Effector memory CD4-positive, alpha-beta T cell (primary cell): ENCODE data around the gene PKP1.

Experiments
- DNase-seq, 3 donors: peaks; one replicate each; pipeline ENCODE4 v3.0.0-alpha.2; 2020
- H3K27ac ChIP-seq: 2 replicates; pipeline ENCODE4 v1.7.0; 2013; ENCODE audit warnings: mild to moderate bottlenecking, low read length, moderate library complexity; ENCODE audit not compliant: insufficient read depth, poor library complexity, severe bottlenecking
- H3K27me3 ChIP-seq: replicated peaks from 2 replicates; pipeline ENCODE4 v1.7.0; 2013; ENCODE audit warnings: mild to moderate bottlenecking, low read length; ENCODE audit not compliant: insufficient read depth, control insufficient read depth, poor library complexity, severe bottlenecking
- H3K36me3 ChIP-seq: 2 replicates; pipeline ENCODE4 v1.7.0; 2013; ENCODE audit warnings: mild to moderate bottlenecking, low read length, moderate library complexity; ENCODE audit not compliant: control insufficient read depth, insufficient read depth
- H3K4me1 ChIP-seq: 2 replicates; pipeline ENCODE4 v1.7.0; 2013; ENCODE audit warnings: low read length, mild to moderate bottlenecking; ENCODE audit not compliant: control insufficient read depth, insufficient read depth, poor library complexity, severe bottlenecking
- H3K4me3 ChIP-seq: 2 replicates; pipeline ENCODE4 v1.7.0; 2013; ENCODE audit warnings: low read length, low read depth, mild to moderate bottlenecking; ENCODE audit not compliant: insufficient read depth, poor library complexity, severe bottlenecking
- H3K9me3 ChIP-seq: 2 replicates; pipeline ENCODE4 v1.7.0; 2013; ENCODE audit warnings: mild to moderate bottlenecking, low read length, moderate library complexity; ENCODE audit not compliant: control insufficient read depth

PKP1 gene

DNA sequence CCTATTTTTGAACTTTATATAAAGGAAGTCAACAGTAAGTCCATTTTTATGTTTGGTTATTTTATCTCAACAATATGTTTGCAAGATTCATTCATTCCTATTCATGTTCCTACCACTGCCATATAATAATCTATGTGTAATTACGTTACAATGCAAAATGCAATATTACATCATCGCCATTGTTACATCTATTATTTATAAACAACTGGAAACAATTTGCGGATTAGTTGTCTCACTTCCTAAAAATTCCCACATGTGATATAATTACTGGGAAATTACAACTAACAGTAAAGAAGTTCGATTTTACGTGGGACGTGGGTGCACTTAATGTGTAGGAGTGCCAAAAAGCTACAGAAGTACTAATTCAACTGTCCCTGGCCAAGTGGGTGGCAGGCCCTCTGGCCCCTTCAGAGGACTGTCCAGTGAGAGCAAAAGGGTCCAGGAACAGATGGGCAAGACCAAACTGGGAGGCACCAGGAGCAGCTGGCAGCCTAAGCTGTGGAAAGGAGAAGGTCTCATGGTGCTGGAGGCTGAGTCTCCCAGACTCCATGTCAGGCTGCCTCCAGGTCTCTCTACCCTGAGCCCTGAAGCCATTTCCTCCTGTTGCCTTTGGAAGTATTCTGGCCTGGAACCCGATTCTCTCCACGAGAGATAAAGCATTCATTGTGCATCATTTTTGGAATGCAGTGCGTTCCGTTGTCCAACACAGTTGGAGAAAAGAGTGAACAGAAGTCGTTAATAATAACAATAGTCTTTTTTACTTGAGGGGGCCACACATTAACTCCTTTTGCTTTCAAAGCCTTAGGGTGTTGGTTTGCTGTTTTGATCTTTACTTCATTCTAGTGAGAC is 51.2 kb downstream of the PKP1 start:
- no peak for DNase-seq
- no peaks in the 10 kb centered on the region for H3K27me3 ChIP-seq
- H3K27ac ChIP-seq, result no peak overlapping the region
- H3K9me3 ChIP-seq, result no peaks in the 10 kb centered on the region
- H3K4me3 ChIP-seq, result no peak overlapping the region
- no peaks in the 10 kb centered on the region for H3K36me3 ChIP-seq
- H3K4me1 ChIP-seq, result no peaks in the 10 kb centered on the region

DNA sequence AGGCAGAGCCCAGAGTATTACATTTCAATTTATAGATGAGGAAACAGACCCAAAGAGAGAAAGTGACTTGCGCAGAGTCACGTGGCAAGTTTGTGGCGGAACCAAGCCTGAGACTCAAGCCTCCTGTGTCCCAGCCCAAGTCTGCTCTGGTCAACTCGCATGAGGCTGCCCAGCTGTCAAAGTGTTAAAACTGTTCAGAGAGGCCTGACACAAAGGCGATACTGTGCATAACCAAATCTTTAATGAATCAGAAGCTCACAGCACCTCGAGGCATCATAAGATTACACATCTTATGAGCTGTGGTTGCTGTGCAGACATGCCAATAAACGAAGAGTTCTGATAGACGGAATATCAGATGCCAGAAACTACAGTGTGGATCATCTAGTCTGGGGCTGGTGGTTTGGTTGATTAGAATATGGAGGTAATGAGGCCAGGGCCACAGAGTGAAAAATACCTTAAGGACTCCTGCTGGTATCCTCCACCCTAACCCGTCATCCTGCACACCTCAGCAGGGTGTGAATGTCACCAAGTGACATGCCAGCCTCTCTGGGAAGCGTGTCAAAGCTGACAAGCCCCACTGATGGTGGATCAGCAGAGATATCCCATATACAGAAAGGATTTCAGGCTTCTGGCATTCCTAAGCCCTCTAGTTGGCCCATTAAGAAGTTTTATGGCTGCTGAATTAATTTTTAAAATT is 52.0 kb downstream of the PKP1 start:
- H3K4me3 ChIP-seq, result no peak overlapping the region
- no peak overlapping the region for H3K27ac ChIP-seq
- no peaks in the 10 kb centered on the region for H3K36me3 ChIP-seq
- no peaks in the 10 kb centered on the region for H3K9me3 ChIP-seq
- no peaks in the 10 kb centered on the region for H3K27me3 ChIP-seq
- no peaks in the 10 kb centered on the region for H3K4me1 ChIP-seq
- no peak for DNase-seq

DNA sequence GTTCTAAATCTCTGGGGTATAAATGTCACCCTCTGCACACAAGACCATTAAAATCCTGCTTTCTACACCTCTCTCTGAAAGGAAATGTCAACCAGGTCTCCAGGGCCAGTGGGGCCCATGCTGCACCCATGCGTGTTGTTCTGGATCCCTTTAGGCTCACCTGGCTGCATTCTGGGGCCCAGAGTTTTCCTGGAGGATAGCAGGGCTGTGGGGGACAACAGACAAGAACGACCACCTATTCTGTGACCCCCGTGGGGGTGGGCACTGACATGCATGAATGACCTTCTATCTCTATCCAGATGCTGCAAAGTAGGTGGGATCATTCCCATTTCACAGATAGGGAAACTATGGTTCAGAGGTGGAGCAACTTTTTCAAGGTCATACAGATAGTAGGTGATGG is 52.6 kb downstream of the PKP1 start:
- no peaks in the 10 kb centered on the region for H3K27me3 ChIP-seq
- H3K36me3 ChIP-seq, result no peaks in the 10 kb centered on the region
- H3K4me3 ChIP-seq, result no peak overlapping the region
- no peaks in the 10 kb centered on the region for H3K4me1 ChIP-seq
- no peak for DNase-seq
- H3K27ac ChIP-seq, result no peak overlapping the region
- no peaks in the 10 kb centered on the region for H3K9me3 ChIP-seq

DNA sequence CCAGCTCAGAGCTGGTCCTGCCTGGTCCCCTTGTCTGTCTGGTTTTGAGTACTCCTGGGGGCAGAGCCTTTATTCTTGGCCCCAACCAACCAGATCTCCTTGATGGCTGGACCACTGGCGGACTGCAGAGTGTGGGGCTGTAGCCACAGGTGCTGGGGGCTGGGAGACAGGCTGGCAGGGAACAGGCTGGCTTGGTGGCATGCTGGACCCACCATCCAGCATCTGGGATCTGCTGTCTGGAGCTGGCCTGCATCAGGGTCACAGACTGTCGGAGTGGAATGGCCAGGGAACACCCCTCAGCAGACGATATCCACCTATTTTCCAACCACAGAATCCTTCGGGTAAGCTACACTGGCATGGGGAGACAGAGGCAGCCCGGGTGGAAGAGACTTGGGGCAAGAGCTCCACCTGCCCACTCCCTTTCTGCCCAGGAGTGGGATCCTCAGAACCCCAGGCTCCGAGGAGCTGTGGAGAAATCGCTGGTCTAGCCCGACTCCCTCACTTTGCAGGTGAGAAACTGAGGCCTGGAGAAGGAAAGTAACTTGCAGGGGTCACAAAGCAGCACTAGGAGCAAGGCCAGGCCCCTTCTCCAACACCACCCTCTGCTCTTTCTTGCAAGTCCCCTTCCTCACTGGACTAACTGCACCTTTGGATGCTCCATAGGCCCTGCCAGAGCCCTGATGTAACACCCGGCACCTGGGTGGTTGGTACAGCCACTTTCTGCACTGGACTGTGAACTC is 53.6 kb downstream of the PKP1 start:
- Histone ChIP-seq H3K27me3 (no peaks in the 10 kb centered on the region), H3K27ac (no peak overlapping the region), H3K9me3 (no peaks in the 10 kb centered on the region), H3K4me3 (no peak overlapping the region), H3K4me1 (no peaks in the 10 kb centered on the region), H3K36me3 (no peaks in the 10 kb centered on the region)
- DNase-seq, result no peak

DNA sequence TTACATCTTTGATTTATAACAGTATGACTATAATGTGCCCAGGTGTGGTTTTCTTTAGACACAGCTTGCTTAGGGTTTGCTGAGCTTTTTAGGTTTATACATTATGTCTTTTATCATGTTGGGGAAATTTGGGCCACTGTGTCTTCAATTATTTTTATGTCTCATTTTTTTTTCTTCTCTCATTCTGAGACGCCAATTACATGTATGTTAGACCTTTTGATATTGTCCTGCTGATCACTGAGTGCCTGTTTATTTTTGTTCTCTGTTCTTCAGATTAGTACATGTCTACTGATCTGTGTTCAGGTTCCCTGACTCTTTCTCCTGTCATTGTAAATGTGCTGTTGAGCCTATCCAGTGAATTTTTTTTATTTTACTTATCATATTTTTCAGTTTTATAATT is 58.1 kb downstream of the PKP1 start:
- no peak for DNase-seq
- Histone ChIP-seq H3K27me3 (no peaks in the 10 kb centered on the region), H3K9me3 (no peaks in the 10 kb centered on the region), H3K27ac (no peak overlapping the region), H3K4me1 (no peaks in the 10 kb centered on the region), H3K4me3 (no peak overlapping the region), H3K36me3 (no peaks in the 10 kb centered on the region)

DNA sequence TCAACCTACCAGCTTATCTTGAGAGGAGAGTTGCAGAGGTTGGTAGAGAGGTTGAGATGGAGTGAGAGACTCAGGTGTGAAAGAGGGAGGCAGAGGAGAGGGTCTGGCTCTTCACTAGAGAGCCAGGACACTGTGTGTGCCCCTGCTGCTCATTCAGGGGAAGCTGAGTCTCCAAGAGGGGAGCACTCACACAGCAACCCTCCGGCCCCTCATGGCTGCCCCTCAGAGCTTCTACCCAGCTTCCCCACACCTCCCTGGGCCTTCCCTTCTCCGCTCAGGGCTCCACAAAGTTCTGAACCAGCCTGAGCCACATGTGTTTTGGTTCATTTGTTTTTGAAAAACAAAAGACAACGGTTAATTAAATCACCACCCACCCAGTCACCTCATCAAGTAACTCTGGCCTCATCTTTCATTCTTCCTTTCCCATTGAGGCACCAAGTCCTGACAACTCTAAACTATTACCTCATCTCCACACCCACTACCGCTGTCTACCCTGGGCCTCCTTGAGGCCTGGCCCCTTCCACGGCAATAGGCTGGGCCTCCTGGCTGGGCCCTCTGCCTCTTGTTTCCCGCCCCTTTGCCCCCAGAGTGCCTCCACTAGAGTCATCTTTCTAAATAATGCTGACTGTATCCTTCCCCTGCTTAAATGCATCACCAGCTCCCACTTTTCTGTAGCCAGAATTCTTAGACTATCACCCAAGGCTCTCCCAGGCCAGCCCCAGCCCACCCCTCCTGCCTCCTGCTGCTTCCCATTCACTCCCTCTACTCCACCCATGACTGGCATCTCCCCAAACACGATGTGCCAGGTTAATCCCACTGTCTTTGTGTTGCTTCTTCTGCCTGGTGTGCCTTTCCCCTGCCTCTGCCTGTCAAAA is 61.1 kb downstream of the PKP1 start:
- no peak for DNase-seq
- no peak overlapping the region for H3K27ac ChIP-seq
- no peaks in the 10 kb centered on the region for H3K27me3 ChIP-seq
- no peaks in the 10 kb centered on the region for H3K9me3 ChIP-seq
- H3K4me1 ChIP-seq, result no peaks in the 10 kb centered on the region
- H3K36me3 ChIP-seq, result no peaks in the 10 kb centered on the region
- H3K4me3 ChIP-seq, result no peak overlapping the region

DNA sequence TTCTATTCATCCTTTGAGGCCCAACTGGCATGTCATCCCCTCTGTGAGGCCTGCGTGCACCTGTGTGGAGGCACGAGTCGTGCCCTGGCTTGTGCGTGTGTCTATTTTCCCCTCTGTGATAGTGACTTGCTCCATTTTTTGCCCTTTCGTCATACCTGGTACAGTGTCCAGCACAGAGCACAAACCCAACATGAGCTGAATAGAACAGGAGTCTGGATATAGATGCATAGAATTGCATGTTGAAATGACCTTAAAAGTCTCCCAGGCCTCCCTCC is 61.7 kb downstream of the PKP1 start:
- DNase-seq, result no peak
- no peaks in the 10 kb centered on the region for H3K36me3 ChIP-seq
- H3K27ac ChIP-seq, result no peak overlapping the region
- no peaks in the 10 kb centered on the region for H3K27me3 ChIP-seq
- H3K4me3 ChIP-seq, result no peak overlapping the region
- H3K9me3 ChIP-seq, result no peaks in the 10 kb centered on the region
- no peaks in the 10 kb centered on the region for H3K4me1 ChIP-seq

DNA sequence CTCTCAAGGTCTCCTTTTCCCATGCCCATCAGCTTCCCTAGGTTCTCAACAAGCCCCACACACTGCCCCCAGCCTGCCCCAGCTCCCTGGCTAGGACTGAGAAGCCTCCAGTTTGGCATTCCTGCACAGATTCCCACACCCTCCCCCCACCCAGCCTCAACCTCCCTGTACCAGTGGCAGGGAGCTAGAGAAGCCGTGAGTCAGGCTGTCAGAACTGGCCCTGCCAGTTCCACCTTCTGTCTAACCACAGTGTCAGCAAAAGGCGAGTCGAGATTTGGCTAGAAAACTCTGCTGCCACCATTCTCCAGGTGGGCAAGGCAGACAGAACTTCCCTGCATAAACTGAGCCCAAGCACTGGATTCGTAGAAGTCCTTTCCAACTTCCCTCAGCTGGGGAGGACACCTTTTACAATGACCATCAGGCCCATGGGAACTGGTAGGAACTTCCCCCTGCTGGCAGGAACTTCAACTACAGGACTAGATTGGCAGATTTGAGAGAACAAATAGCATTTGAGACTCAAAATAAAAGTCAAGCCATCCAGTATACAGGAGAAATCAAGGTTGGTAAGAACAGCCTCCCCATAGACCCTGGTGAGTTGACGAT is 63.1 kb downstream of the PKP1 start:
- H3K4me3 ChIP-seq, result no peak overlapping the region
- no peak overlapping the region for H3K27ac ChIP-seq
- H3K9me3 ChIP-seq, result no peaks in the 10 kb centered on the region
- H3K27me3 ChIP-seq, result no peaks in the 10 kb centered on the region
- H3K36me3 ChIP-seq, result no peaks in the 10 kb centered on the region
- no peaks in the 10 kb centered on the region for H3K4me1 ChIP-seq
- DNase-seq, result no peak

DNA sequence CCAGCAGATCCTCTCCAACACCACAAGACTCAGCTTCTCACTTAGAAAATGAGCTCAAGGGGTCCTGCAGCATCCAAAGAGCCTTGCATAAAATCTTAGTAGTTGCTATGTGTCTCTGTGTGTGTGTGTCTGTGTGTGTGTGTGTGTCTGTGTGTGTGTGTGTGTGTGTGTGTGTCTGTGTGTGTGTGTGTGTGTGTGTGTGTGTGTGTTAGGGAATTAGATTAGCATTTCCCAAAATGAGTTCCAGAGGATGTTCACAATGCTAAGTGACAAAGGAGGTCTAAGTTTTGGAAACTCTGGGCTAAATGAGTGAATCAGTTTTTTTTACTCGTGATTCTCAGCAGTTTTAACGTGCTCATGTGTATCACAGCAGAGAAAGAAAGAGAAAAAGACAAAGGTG is 63.7 kb downstream of the PKP1 start:
- H3K27ac ChIP-seq, result no peak overlapping the region
- H3K9me3 ChIP-seq, result no peaks in the 10 kb centered on the region
- H3K4me1 ChIP-seq, result no peaks in the 10 kb centered on the region
- no peak for DNase-seq
- no peak overlapping the region for H3K4me3 ChIP-seq
- H3K27me3 ChIP-seq, result no peaks in the 10 kb centered on the region
- no peaks in the 10 kb centered on the region for H3K36me3 ChIP-seq
